Stimulated activated naive CD8-positive, alpha-beta T cell treated with anti-CD3 and anti-CD28 coated beads, Interleukin-15, Interleukin-2, amounts not matched to agents 100 ng/mL and 50 ng/mL, for 24 hours (primary cell): ENCODE results near the gene TMEM163.
"Not testable (repeated sequence)": the region's sequence is repeated elsewhere in the genome, so short reads cannot be mapped to it uniquely, and the experiment has no call there.

ENCODE experiments used
- H3K27ac Mint-ChIP-seq: one replicate; pipeline ENCODE4 v1.8.0; 2021; ENCODE audit warnings: mild to moderate bottlenecking, mixed read lengths
- H3K27me3 Mint-ChIP-seq: one replicate; pipeline ENCODE4 v1.8.0; 2021; ENCODE audit warnings: mixed read lengths
- H3K36me3 Mint-ChIP-seq: one replicate; pipeline ENCODE4 v1.8.0; 2021; ENCODE audit warnings: low read depth, mixed read lengths
- H3K4me1 Mint-ChIP-seq: one replicate; pipeline ENCODE4 v1.8.0; 2021; ENCODE audit warnings: low read depth, mixed read lengths
- H3K4me3 Mint-ChIP-seq: one replicate; pipeline ENCODE4 v1.8.0; 2021; ENCODE audit warnings: mild to moderate bottlenecking, mixed read lengths
- H3K9me3 Mint-ChIP-seq: one replicate; pipeline ENCODE4 v1.8.0; 2021; ENCODE audit warnings: mixed read lengths

TMEM163 gene

DNA sequence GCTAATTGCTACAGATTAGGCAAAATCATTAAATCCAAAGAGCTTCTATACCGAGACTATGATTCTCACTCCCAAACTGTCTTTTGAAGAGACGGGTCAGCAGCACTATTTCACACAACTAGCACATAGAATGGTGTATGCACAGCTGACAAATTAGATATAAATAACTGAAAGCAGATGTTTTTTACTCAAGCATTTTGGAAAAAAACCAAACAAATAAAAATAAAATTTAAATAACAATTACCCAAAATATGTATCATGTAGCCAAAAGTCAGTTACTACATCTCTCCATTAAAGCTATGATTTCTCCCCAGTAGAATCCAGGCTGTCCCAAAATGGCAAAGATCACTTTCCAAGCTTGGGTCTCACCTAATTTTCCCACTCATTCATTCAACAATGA is 107.9 kb downstream of the TMEM163 start:
- peaks cover 3% of the 10 kb centered on the region for H3K36me3 Mint-ChIP-seq
- H3K27ac Mint-ChIP-seq, result no peak overlapping the region
- peaks cover 26% of the 10 kb centered on the region for H3K9me3 Mint-ChIP-seq
- no peaks in the 10 kb centered on the region for H3K4me1 Mint-ChIP-seq
- H3K4me3 Mint-ChIP-seq, result no peak overlapping the region
- H3K27me3 Mint-ChIP-seq, result peaks cover 3% of the 10 kb centered on the region

- Mint-ChIP-seq H3K27me3 (peaks cover 3% of the 10 kb centered on the region), H3K4me1 (no peaks in the 10 kb centered on the region), H3K4me3 (no peak overlapping the region), H3K36me3 (peaks cover 3% of the 10 kb centered on the region), H3K27ac (no peak overlapping the region), H3K9me3 (peaks cover 26% of the 10 kb centered on the region)
Observed at GRCh38 chr2:134609924-134610513, 108.8 kb downstream of the TMEM163 start.

GRCh38 chr2:134603966-134604365 is 114.8 kb downstream of the TMEM163 start:
- no peaks in the 10 kb centered on the region for H3K9me3 Mint-ChIP-seq
- no peaks in the 10 kb centered on the region for H3K4me1 Mint-ChIP-seq
- no peak overlapping the region for H3K4me3 Mint-ChIP-seq
- no peaks in the 10 kb centered on the region for H3K36me3 Mint-ChIP-seq
- H3K27me3 Mint-ChIP-seq, result peaks cover 9% of the 10 kb centered on the region
- H3K27ac Mint-ChIP-seq, result no peak overlapping the region

DNA sequence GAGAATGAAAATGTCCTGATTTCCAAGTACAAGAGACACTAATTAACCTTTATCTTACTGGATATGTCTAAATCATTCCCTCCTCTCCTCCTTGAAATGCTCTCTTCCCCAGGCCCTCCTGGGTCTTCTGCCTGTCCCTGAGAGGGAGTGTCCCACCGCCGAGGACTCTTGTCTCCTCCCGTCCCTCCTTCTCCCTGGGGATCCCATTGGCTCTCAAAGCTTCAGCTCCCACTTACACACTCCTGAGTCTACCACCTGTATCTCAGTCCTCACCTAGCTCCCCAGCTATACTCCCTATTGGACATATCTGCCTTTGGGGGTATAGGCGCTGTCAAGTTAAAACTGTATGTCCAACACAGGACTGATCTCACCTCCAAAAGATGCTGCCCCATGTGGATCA is 116.1 kb downstream of the TMEM163 start:
- Mint-ChIP-seq H3K4me3 (no peak overlapping the region), H3K4me1 (no peaks in the 10 kb centered on the region), H3K27me3 (peaks cover 9% of the 10 kb centered on the region), H3K36me3 (no peaks in the 10 kb centered on the region), H3K27ac (no peak overlapping the region), H3K9me3 (peaks cover 7% of the 10 kb centered on the region)

GRCh38 chr2:134601264-134601663 is 117.5 kb downstream of the TMEM163 start:
- Mint-ChIP-seq H3K36me3 (no peaks in the 10 kb centered on the region), H3K4me1 (no peaks in the 10 kb centered on the region), H3K27ac (no peak overlapping the region), H3K4me3 (no peak overlapping the region), H3K9me3 (peaks cover 8% of the 10 kb centered on the region), H3K27me3 (peaks cover 9% of the 10 kb centered on the region)

DNA sequence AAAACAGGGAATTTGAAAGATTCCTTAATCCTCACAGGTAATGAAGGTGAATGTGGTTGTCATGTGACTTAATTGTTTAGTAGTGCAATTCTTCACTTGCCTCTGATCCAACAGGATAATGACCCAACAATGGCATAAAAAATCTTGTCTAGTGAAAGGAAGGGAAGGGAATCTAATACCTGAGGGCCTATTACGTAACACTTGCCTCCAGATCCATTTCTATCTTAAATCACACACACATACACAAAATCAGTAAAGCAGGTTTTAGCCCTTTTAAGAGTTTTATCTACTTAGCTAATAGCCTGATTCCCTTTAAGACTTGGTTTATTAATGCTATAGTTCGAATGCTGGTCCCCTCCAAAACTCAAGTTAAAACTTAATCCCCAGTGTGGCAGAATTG is 118.6 kb downstream of the TMEM163 start:
- Mint-ChIP-seq H3K4me1 (no peaks in the 10 kb centered on the region), H3K36me3 (no peaks in the 10 kb centered on the region), H3K27ac (no peak overlapping the region), H3K9me3 (peaks cover 8% of the 10 kb centered on the region), H3K4me3 (no peak overlapping the region), H3K27me3 (peaks cover 9% of the 10 kb centered on the region)

- Mint-ChIP-seq H3K36me3 (no peaks in the 10 kb centered on the region), H3K27me3 (peaks cover 9% of the 10 kb centered on the region), H3K4me1 (no peaks in the 10 kb centered on the region), H3K4me3 (no peak overlapping the region), H3K27ac (no peak overlapping the region), H3K9me3 (peaks cover 8% of the 10 kb centered on the region)
Observed at GRCh38 chr2:134599236-134599635, 119.6 kb downstream of the TMEM163 start.

- H3K27ac Mint-ChIP-seq, result no peak overlapping the region
- no peaks in the 10 kb centered on the region for H3K36me3 Mint-ChIP-seq
- H3K4me3 Mint-ChIP-seq, result no peak overlapping the region
- H3K9me3 Mint-ChIP-seq, result peaks cover 31% of the 10 kb centered on the region
- H3K27me3 Mint-ChIP-seq, result no peaks in the 10 kb centered on the region
- no peaks in the 10 kb centered on the region for H3K4me1 Mint-ChIP-seq
Observed at GRCh38 chr2:134594399-134594798, 124.4 kb downstream of the TMEM163 start.

DNA sequence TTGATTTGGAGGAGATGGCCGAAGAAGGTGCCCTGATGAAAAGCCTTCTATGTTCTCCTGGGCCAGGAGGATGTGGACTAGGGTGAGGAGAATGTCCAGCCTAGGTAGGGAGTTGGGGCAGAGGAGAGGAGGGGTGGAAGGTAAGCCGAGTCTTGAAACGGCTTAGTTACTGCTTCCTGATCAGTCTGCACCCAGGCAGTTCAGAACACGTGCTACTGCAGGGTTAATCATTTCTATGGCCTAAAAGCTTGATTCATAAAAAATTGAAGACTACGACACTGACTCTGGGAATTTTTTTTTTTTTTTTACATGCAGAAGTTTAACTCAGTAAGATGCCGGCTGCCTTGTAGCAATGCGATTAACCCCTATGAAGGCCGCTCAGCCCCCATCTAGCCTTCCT is 125.3 kb downstream of the TMEM163 start:
- H3K36me3 Mint-ChIP-seq, result no peaks in the 10 kb centered on the region
- no peak overlapping the region for H3K4me3 Mint-ChIP-seq
- no peaks in the 10 kb centered on the region for H3K4me1 Mint-ChIP-seq
- H3K9me3 Mint-ChIP-seq, result peaks cover 37% of the 10 kb centered on the region
- no peaks in the 10 kb centered on the region for H3K27me3 Mint-ChIP-seq
- H3K27ac Mint-ChIP-seq, result no peak overlapping the region

DNA sequence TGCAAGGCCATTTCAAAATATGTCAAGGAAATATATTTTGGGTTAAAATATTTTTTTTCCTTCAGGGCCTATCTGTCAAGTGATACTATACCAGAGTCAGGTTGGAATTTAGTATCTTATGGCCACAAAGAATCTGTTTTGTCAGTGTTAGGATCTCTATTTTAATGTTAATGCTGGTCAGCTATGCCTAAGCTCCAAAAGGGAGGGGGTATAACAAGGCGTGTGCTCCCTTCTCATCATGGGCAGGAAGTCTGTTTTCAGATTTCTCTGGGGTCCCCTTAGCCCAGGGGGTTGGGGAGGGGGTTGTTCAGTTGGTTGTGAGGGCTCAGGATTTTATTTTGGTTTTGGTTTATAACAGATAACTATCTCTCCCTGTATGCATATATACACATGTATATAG is 126.4 kb downstream of the TMEM163 start:
- no peaks in the 10 kb centered on the region for H3K36me3 Mint-ChIP-seq
- H3K4me1 Mint-ChIP-seq, result no peaks in the 10 kb centered on the region
- H3K27ac Mint-ChIP-seq, result no peak overlapping the region
- H3K4me3 Mint-ChIP-seq, result no peak overlapping the region
- H3K9me3 Mint-ChIP-seq, result peaks cover 30% of the 10 kb centered on the region
- H3K27me3 Mint-ChIP-seq, result no peaks in the 10 kb centered on the region

DNA sequence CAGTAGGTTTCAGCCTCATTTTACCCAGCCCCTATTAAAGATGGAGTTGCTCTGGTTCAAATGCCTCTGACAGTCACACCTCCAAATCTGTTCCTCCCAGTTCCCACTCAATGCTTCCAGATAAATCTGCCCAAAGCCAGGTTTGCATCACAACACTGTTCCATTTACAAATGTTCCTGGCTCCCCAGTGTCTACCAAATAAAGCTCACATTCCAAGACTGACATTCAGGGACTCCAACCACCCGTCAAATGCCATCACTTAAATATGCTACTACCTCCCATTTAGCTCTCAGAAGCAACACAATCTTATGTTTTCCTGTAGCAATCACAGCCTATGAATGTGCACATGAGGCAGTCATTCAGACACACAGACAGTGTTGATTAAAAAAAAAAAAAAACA is 127.3 kb downstream of the TMEM163 start:
- no peaks in the 10 kb centered on the region for H3K27me3 Mint-ChIP-seq
- no peaks in the 10 kb centered on the region for H3K36me3 Mint-ChIP-seq
- no peak overlapping the region for H3K4me3 Mint-ChIP-seq
- no peak overlapping the region for H3K27ac Mint-ChIP-seq
- peaks cover 30% of the 10 kb centered on the region for H3K9me3 Mint-ChIP-seq
- H3K4me1 Mint-ChIP-seq, result no peaks in the 10 kb centered on the region

- no peaks in the 10 kb centered on the region for H3K36me3 Mint-ChIP-seq
- H3K27ac Mint-ChIP-seq, result no peak overlapping the region
- H3K4me1 Mint-ChIP-seq, result no peaks in the 10 kb centered on the region
- no peaks in the 10 kb centered on the region for H3K27me3 Mint-ChIP-seq
- peaks cover 30% of the 10 kb centered on the region for H3K9me3 Mint-ChIP-seq
- H3K4me3 Mint-ChIP-seq, result no peak overlapping the region
Observed at GRCh38 chr2:134590679-134591078, 128.1 kb downstream of the TMEM163 start.

- not testable (repeated sequence) for H3K27ac Mint-ChIP-seq, H3K4me1 Mint-ChIP-seq, H3K36me3 Mint-ChIP-seq, H3K27me3 Mint-ChIP-seq, H3K4me3 Mint-ChIP-seq
- peaks cover 30% of the 10 kb centered on the region for H3K9me3 Mint-ChIP-seq
Observed at GRCh38 chr2:134589171-134590083, 129.4 kb downstream of the TMEM163 start.

DNA sequence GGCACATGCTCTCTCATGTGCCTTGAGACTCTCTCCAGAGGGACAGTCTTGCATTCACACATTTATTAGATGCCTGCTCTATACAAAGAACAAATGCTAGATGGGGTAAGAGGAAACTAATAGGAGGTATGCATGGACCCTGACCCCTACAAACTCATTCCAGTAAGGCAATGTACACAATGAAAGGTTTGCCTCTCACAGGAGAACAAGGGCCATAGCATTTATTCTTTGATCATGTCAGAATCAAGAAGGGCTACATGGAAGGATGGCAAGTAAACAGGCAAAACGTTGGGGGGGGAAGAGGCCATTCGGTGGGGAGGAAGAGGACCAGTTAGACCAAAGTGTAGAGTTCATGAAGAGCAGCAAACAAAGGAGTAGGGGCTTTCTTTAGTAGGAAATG is 130.2 kb downstream of the TMEM163 start:
- H3K36me3 Mint-ChIP-seq, result no peaks in the 10 kb centered on the region
- no peak overlapping the region for H3K4me3 Mint-ChIP-seq
- H3K4me1 Mint-ChIP-seq, result no peaks in the 10 kb centered on the region
- no peak overlapping the region for H3K27ac Mint-ChIP-seq
- H3K27me3 Mint-ChIP-seq, result no peaks in the 10 kb centered on the region
- peaks cover 30% of the 10 kb centered on the region for H3K9me3 Mint-ChIP-seq

- Mint-ChIP-seq H3K27ac (no peak overlapping the region), H3K9me3 (peaks cover 26% of the 10 kb centered on the region), H3K4me3 (no peak overlapping the region), H3K36me3 (no peaks in the 10 kb centered on the region), H3K27me3 (no peaks in the 10 kb centered on the region), H3K4me1 (peaks cover 13% of the 10 kb centered on the region)
Observed at GRCh38 chr2:134586326-134586965, 132.4 kb downstream of the TMEM163 start.
